ENCODE results near the gene CCNC.

DNA sequence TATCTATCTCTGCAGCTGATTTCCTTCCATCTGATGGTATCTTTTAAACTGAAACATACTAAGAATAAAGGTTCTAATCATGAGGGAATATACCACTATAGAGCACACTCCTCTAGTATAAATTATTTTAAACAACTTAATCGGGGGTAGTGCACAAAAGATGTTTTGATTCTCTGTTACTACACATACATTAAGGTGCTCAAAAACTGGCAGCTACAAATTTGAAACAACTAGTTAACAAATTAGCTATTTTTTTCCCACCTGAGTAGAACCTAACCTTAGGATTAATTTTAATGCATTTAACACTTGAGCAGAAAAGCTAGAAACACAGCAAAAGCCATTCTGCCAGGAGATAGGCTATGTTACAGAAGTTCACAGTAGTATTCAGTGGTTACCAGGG is 23.0 kb downstream of the CCNC start:
- TF ChIP-seq CTCF (optimal IDR thresholded peaks at IDR 0.05 in 1 of 3, IDR thresholded peaks at IDR 0.05 in 1 of 3, conservative IDR thresholded peaks at IDR 0.05 in 1 of 3; ENCODE audit: extremely low read depth in 1 of 3, insufficient read depth in 2 of 3, low read length in 3 of 3) = no peak
- TF ChIP-seq EZH2 (IDR thresholded peaks at IDR 0.05; ENCODE audit: low read length) = no peak

All from keratinocyte (primary cell).